ENCODE results near the gene PDE8B.

GRCh38 chr5:77400645-77401044 lies 190.2 kb downstream of the PDE8B start:
- no peak for TF ChIP-seq ARNTL (CRISPR knock-in tag; IDR thresholded peaks at IDR 0.05; ENCODE audit: borderline replicate concordance, low read depth)
- TF ChIP-seq CREB5 (CRISPR knock-in tag; IDR thresholded peaks at IDR 0.05; ENCODE audit: low read depth): no peak
- TF ChIP-seq PATZ1 (CRISPR knock-in tag; IDR thresholded peaks at IDR 0.05; ENCODE audit: borderline replicate concordance): no peak
- TF ChIP-seq CSDC2 (CRISPR knock-in tag; IDR thresholded peaks at IDR 0.05): no peak
- TF ChIP-seq ZFP3 (CRISPR knock-in tag; IDR thresholded peaks at IDR 0.05): no peak
- TF ChIP-seq RARB (CRISPR knock-in tag; IDR thresholded peaks at IDR 0.05): no peak
